HG02571 (cell line): ENCODE measurements around the gene NLRC3.

Source experiments
- ATAC-seq: cut with Tn5 transposase; IDR thresholded peaks from one replicate; pipeline ENCODE4 v1.9.1; 2021; ENCODE audit warnings: mild to moderate bottlenecking, moderate library complexity; ENCODE audit not compliant: unreplicated experiment

NLRC3 gene

DNA sequence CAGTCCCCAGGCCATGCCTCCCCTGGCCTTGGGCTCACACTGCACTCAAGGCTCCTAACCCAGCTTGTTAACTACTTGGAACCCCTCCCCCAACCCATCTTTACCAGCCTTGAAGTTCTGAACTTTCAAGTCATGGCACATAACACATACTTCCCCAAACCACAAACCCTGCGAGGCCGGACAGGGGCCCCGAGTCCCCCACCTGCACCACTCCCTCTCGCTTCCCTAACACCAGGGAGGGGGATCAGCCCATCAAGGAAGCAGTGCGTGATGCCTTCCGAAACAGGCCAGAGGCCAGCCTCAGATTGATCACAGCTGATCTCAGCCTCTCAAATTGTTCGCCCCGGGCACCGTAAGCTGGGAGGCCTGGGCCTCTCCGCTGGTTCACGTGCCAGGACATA, 3.0 kb upstream of the NLRC3 start:
- no peak for ATAC-seq

DNA sequence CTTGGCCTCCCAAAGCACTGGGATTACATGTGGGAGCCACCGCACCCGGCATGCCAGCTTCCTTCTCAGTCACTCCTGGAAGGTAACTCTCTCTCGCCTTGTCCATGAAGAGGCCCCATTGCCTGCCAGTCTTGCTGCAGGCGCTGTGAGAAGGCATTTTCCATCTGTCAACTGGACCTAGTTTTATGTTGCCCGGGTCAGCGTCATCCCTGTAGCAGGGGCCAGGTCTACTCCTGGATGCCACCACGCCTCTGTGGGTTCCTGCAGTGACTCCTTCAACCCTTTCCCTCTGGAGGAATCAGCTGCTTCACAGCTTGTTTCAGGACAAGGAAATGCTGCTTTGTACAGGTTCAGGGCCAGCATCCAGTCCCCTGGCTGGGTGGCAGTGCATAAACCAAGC, 2.6 kb upstream of the NLRC3 start:
- no peak for ATAC-seq

DNA sequence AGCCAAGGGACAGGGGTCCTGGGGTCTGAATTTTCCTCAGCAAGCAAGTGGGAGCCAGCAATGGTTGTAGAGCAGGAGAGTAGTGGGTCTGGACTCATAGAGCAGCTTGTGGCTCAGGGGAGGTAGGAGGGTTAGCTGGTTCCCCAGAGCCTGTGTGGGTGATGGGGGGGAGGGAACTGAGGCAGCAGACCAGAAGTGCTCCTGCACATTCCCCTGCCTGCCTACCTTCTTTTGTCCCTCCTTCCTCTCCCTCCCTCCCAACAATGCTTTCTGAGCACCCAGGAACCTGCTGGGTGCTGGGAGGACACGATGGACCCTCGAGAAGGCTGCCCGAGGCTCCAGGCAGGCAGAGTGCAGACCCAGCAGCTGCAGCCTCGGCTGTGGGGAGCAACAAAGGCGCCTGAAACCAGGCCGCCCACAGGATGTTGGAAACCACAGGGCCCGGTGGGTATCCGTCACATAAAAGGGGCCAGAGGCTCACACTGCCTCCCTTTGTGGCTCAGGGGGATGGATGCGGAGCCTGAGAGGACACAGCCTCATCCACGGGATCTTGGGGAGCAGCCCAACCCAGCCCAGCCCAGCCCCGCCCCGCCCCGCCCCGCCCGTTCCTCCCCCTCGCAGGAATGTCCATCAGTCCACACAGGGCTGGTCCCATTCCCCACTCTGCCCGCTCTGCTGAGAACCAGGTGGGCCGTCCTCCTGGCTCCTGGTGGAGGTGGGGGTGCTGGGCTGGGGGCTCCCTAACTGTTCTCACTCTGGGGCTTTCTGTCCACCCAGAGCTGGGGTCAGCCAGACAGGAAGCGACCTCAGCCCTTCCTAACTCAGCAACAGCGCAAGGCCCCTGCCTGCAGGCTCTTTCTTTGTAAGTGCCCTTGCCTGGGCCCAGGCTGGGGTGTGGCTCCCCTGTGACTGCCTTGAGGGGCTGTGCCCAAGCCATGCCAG, 1.7 kb upstream of the NLRC3 start:
- ATAC-seq: peak; percentile 59

DNA sequence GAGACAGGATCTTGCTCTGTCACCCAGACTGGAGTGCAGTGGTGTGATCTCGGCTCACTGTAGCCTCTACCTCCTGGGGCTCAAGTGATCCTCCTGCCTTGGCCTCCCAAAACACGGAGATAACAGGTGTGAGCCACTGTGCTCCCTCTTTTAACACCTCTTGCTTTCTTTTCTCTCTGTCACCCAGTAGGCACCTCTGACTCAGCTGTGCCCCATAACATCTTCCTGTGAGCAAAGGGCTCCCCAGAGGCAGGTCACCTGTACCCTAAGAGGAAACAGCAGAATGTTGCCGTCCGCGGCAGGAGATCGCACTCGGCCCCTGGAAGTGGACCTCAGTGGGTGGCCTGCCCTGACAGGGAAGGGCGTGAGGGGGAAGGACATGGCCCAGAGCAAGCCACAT, 918 bp upstream of the NLRC3 start:
- ATAC-seq: no peak

DNA sequence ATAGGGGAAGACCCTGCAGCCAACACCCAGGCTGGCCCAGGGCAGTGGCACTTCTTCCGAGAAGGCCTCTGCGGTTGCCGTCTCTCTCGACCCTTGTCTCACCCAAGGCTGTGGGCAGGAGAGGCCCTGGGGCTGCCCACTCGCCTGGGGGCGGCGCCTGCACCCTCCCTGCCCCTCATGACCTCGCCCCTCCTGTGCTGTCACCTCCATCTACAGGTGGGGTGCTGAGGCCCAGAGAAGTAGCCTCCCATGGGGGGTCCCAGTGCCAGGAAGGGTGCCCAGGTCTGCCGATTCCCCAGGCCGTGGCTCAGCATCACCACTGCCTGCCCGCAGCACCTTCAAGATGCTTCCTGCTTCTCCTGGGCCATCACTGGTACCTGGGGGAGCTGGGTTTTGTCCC, 992 bp downstream of the NLRC3 start:
- no peak for ATAC-seq

DNA sequence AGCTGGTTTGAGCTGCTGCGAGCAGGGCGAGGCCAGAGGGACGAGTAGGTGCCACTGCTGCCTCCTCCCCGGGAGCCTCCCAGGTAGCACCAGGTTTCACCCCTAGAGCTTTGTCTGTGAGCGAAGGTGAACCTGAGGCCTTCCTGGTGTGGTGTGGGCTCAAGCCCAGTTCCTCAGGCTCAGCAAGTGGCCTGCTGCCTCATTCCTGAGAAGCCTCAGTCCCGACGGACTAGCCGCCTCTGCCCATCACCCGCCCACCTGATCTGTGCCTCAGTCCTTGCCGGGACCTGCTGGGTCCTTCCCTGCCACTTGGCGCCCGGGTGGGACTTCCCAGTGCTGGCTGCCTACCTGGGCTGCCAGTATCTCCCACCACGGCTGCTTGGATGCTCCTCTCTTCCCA, 1.7 kb downstream of the NLRC3 start:
- ATAC-seq: no peak

DNA sequence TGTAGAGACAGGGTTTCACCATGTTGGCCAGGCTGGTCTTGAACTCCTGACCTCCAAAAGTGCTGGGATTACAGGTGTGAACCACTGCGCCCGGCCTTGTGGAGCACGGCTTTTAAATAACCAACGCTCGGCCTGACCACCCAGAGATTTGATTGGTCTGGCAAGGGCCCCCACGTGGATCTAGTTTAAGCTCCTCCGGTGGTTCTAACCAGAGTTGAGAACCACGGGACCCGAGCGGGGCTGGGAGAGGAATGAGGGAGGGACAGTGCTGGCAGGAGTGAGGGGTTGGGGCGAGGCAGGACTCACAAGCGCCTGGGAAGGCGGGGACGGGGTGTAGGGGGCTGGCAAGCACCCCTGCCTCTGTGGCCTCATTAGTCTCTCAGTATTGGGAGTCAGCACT, 3.0 kb downstream of the NLRC3 start:
- ATAC-seq: no peak

DNA sequence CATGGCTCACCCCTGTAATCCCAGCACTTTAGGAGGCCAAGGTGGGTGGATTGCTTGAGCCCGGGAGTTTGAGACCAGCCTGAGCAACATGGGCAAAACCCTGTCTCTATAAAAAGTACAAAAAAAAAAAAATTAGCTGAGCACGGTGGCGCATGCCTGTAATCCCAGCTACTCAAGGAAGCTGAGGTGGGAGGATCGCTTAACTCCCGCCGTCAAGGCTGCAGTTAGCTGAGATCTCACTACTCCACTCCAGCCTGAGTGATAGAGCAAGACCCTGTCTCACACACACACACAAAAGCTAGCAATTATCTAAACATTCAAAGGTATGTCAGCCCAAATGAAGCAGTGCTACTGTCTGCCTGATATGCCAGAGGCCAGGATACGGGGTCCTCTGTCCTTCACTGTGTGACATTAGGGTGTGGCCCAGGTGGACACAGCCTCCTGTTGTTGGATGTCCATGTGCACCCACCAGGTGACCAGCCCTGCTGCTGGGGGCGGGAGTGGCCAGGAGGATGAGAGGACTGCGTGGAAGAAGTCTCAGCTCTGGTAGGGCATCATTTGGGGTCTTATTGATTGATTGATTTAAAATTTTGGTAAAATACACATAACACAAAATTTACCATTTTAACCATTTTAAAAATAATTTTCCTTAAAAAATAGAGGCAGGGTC, 3.9 kb downstream of the NLRC3 start:
- no peak for ATAC-seq

DNA sequence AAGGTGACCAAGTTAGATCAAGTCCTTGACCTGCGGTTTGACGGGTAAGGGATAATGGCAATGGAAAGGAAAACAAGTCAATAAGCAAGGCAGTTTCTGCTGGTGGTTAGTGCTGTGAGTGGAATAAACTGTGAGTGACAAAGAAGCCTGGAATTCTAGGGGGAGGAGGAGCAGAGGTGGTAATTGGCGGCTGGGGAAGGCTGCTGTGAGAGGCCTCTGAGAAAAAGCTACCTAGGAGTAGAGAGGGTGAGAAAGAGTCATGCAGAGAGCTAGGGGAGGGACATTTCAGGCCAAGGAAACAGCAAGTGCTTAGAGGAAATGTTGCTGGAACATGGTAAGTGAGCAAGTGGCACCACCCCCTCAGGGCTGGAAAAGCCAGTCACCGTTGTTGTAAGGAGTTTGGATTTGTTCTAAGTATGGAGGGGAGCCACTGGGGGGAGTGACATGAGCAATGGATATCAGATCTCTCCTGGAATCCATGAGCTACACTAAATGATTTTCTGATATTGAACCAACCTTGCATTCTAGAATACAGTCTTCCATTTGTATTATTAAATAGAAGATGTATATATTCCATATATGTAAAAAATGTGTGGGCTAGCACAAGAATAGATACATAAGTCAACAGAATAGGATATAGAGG, 6.7 kb downstream of the NLRC3 start:
- ATAC-seq: no peak

DNA sequence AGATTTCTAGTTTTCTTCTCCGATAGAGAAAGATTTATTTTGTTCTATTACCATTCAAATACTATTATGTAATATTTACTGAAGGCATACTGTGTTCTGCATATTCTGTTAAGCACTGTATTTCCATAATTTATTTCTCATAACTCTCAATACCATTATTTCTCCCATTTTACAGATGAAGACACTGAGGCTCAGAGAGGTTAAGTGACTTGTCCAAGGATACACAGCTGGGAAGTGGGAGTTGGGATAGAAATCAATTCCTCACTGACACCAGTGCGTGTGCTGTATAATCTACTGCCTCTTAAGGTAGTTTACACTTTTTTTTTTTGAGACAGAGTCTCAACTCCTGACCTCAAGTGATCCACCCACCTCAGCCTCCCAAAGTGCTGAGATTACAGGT, 7.4 kb downstream of the NLRC3 start:
- ATAC-seq: no peak

DNA sequence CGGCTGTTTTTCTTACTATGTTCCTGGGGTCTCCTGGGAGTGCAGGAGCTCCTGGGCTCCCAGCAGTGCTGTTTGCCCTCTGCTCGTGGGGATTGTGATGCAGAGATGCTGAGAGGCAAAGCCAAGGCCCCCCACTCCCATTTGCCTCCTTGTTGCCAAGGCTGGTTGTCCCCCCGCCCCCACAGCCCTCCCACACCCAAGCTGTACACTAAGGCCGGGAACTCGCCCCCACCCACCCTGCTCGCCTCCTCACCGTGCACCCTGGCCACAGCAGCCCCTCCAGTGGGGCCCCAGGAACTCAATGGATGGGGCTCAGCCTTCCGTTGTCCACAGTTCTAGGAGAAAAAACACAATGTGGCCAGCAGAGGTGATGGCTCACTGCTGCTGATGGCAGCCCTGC, 10.2 kb downstream of the NLRC3 start:
- ATAC-seq: no peak

DNA sequence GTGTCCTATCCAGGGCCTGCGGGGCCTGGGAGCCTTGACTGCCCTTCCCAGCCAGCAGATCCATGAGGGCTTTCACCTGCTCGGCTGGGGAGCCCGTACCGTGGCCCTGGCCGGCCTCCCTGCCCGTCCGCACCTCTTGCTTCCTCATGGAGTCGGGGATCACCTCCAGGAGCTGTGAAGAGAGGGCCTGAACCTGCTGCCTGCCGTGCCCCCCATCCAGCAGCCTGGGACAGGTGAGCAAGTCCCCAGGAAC, 12.4 kb downstream of the NLRC3 start:
- ATAC-seq: no peak

DNA sequence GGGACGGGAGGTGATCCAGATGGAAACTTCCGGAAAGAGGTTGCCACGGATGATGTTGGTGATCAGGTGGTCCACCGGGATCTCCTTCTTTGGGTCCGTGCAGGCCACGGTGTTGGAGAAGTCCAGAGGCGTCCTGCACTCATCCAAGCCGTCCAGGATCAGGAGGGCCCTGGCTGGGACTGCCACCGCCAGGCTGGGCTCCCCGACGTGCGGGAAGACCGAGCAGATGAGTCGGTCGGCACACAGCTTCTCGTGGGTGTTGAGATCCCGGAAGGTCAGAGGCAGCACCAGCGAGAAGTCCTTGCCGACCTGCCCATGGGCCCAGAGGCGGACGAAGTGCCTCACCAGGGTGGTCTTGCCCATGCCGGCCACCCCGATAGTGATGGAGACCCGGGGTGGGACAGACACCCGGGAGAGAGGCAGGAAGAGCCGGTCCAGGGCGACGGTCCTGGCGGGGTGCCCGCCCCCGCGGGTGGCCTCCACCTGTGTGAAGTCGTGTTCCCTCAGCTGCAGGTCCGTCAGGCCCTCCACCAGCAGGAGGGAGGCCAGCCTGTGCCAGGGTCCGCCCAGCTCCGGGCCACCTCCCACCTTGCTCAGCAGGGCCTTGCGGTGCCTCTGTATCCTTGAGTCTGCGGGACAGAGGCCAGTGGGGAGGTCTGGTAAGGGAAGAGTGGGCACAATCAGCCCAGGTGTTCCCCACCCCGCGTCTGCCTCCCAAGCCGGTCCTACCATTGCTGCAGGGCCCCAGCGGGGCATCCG, 12.9 kb downstream of the NLRC3 start:
- ATAC-seq: no peak

DNA sequence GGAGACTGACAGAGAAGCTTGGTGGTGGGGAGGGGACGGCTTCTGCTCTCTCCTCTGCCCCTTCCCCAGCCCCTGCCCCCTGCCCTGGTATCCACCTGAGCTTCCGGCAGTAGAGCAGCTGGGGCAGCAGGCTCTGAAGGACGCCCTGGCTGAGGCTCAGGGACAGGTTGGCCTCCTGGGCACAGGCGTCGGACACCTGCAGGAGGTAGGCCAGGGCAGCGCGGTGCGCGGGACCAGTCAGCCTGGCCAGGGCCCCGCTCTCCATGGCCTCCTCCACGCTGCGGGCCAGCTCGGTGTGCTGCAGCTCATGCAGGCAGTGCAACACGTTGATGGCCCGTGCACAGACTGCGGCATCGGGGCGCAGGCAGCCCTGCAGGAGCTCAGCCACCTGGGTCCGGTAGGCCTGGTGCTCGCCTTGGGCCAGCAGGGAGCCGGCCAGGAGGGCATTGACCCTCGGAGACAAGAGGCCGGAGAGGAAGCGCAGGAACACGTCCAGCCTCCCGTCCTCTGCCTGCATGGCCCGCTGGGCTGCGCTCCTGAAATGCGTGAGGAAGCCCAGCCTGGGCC, 14.2 kb downstream of the NLRC3 start:
- no peak for ATAC-seq

DNA sequence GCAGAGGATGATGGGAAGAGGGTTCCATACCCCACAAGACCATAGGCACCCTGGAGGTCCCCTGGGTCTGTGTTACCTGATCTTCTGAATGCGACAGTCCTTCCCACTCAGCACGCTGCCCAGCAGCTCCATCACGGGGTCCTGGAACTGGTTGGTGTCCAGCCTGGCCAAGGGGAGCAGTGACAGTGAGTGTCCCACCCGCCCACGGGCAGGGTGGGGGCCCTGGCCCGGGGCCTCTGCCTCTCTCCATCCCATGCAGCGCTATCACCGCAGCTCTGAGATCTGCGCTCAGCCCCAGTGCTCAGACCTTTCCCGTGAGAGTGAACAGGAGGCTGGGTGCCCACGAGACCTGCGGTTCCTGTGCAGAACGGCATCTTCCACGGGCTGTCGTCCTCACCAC, 15.6 kb downstream of the NLRC3 start:
- no peak for ATAC-seq

DNA sequence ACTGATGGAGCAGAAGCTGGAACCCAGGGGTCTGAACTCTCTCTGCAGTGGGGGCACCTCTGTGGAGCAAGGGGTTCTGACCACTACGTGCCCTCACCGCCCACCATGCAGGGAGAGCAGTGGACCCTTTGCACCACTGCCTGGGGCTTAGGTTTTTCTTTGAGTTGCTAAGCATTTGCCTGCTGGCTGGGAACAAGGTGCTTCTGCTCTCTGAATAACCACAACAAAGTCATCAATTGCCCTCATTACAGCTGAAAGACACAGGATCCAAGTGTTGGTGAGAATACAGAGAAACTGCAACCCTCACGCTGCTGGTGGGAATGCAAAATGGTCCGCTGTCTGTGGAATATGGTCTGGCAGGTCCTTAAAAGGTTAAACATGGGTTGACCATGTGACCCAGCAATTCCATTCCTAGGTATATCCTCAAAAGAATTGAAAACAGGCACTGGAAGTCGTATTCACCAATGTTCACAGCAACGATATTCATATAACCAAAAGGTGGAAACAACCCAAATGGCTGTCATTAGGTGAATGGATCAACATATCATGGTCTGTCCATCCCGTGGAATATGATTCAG, 22.8 kb downstream of the NLRC3 start:
- ATAC-seq: no peak

DNA sequence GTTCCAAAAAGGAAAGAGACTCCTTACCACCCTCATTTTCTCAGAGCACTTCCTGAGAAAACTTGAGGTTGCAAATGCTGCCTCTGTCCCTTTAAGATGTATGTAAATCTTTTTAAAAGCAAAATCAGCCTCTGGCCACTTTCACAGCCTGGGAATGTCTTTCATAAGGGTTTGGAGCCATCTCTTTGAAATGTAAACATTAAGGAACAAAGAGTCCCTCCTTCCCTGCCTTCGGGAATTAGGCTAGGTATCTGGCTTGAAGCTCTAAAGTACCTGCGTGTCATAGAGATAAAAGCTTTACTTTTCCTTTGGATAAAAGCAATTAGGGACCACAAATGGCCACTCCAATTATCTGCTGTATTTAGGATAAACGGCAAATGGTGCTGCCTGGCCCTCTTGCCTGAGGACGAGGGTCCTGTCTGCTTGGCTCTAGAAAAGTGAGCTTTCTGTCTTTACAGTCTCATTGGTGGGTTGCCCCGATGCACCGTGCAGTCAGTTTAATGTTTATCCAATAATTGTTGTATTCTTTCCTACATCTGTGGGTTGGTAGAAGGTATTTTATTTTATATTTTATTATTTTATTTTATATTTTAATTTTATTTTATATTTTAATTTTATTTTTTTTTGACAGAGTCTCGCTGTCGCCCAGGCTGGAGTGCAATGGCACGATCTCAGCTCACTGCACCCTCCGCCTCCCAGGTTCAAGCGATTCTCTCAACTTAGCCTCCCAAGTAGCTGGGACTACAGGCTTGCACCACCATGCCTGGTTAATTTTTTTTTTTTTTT, 23.9 kb downstream of the NLRC3 start:
- ATAC-seq: no peak

DNA sequence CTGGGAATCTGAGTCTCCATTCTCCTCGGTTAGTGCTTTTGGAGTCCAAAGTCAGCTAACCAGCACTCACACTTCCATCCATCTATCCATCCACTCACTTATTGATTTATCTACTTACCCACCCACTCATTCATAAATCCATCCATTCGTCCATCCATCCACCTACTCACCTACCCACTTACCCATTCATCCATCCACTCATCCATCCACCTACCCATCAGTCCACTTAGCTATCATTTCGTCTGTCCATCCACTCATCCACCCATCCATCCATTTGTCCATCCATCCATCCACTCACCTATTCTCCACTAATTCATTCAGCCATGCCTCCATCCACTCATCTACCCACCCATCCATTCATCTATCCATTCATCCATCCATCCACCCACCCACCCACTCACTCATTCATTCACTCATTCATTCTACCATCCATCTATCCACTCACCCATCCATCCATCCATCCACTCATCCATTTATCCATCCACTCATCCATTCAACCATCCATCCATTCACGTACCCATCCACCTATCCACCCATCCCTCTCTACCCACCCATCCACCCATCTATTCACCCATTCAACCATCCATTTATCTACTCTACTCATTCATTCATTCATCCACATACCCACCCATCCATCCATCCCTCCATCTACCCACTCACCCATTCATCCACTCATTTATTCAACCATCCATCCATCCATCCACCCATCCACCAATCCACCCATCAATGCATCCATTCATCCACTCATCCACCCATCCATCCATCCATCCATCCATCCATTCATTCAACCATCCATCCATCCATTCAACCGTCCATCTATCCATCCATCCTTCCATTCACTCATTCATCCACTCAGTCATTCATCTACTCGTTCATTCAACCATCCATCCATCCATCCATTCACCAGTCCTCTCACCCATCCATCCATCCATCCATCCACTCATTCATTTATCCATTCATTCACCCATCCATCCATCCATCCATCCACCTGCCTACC, 26.1 kb downstream of the NLRC3 start:
- ATAC-seq: no peak

DNA sequence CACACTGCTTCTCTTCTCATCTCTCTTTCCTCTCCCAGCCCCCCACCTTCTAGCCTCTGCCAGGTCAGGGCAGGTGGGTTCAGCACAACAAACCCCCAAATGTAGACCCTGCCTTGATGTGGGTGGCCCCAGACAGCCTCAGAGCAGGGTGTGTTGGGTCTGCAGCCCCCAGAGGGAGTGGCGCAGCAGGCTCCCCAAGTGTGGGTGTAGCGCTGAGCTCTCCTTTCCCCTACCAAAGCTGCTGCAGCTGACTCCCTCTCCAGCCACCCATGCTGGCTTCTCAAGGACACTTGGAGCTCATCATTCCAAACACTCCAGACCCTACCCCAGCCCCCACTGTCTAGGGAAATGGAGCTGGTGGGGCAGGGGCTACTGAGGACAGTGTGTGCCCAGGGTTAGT, 27.3 kb downstream of the NLRC3 start:
- no peak for ATAC-seq
